ENCODE results near the gene COX11.

DNA sequence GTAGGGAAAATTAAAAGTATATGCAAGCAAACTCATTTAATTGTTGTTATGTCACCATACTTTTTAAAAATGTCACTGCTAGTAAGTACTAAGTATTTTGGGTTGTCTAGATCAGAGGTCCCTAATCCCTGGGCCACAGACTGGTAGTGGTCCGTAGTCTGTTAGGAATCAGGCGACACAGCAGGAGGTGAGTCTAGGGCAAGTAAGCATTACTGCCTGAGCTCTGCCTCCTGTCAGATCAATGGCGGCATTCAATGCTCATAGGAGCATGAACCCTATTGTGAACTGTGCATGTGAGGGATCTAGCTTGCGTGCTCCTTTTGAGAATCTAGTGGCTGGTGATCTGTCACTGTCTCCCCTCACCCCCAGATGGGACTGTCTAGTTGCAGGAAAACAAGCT, 21.7 kb upstream of the COX11 start:
- no peak for TF ChIP-seq EP300 (IDR thresholded peaks at IDR 0.05; ENCODE audit: borderline replicate concordance in 1 of 2, low read depth in 2 of 2, low read length in 2 of 2)
- TF ChIP-seq, protein P1, sequence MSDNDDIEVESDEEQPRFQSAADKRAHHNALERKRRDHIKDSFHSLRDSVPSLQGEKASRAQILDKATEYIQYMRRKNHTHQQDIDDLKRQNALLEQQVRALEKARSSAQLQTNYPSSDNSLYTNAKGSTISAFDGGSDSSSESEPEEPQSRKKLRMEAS (IDR thresholded peaks at IDR 0.05): no peak
- no peak for TF ChIP-seq RFX5 (IDR thresholded peaks at IDR 0.05; ENCODE audit: borderline replicate concordance, low read depth, low read length)
- TF ChIP-seq, protein P2, sequence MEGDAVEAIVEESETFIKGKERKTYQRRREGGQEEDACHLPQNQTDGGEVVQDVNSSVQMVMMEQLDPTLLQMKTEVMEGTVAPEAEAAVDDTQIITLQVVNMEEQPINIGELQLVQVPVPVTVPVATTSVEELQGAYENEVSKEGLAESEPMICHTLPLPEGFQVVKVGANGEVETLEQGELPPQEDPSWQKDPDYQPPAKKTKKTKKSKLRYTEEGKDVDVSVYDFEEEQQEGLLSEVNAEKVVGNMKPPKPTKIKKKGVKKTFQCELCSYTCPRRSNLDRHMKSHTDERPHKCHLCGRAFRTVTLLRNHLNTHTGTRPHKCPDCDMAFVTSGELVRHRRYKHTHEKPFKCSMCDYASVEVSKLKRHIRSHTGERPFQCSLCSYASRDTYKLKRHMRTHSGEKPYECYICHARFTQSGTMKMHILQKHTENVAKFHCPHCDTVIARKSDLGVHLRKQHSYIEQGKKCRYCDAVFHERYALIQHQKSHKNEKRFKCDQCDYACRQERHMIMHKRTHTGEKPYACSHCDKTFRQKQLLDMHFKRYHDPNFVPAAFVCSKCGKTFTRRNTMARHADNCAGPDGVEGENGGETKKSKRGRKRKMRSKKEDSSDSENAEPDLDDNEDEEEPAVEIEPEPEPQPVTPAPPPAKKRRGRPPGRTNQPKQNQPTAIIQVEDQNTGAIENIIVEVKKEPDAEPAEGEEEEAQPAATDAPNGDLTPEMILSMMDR (IDR thresholded peaks at IDR 0.05; ENCODE audit: control extremely low read depth in 1 of 3, insufficient read depth in 1 of 3, low read depth in 1 of 3, low read length in 3 of 3): no peak
- TF ChIP-seq GTF2F1 (IDR thresholded peaks at IDR 0.05; ENCODE audit: borderline replicate concordance, low read depth, low read length): no peak
- TF ChIP-seq, protein P3, sequence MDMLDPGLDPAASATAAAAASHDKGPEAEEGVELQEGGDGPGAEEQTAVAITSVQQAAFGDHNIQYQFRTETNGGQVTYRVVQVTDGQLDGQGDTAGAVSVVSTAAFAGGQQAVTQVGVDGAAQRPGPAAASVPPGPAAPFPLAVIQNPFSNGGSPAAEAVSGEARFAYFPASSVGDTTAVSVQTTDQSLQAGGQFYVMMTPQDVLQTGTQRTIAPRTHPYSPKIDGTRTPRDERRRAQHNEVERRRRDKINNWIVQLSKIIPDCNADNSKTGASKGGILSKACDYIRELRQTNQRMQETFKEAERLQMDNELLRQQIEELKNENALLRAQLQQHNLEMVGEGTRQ (IDR thresholded peaks at IDR 0.05; ENCODE audit: low read length): no peak
- TF ChIP-seq POLR2A (IDR thresholded peaks at IDR 0.05; ENCODE audit: control extremely low read depth in 1 of 2, low read depth in 2 of 2, low read length in 2 of 2): no peak
- no peak for TF ChIP-seq EGR1 (IDR thresholded peaks at IDR 0.05; ENCODE audit: borderline replicate concordance, low read depth, low read length)
- TF ChIP-seq POLR2AphosphoS5 (IDR thresholded peaks at IDR 0.05; ENCODE audit: low read depth, low read length): no peak
- no peak for TF ChIP-seq CHD1 (IDR thresholded peaks at IDR 0.05; ENCODE audit: low read depth, low read length)
- TF ChIP-seq TEAD4 (IDR thresholded peaks at IDR 0.05; ENCODE audit: low read depth, low read length): no peak
- TF ChIP-seq, protein P4, sequence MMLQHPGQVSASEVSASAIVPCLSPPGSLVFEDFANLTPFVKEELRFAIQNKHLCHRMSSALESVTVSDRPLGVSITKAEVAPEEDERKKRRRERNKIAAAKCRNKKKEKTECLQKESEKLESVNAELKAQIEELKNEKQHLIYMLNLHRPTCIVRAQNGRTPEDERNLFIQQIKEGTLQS (IDR thresholded peaks at IDR 0.05; ENCODE audit: insufficient read depth, low read depth, low read length): no peak
- no peak for TF ChIP-seq SP4 (IDR thresholded peaks at IDR 0.05; ENCODE audit: low read length)

All from H1 (cell line).